ENCODE results near the gene MOGAT2.

DNA sequence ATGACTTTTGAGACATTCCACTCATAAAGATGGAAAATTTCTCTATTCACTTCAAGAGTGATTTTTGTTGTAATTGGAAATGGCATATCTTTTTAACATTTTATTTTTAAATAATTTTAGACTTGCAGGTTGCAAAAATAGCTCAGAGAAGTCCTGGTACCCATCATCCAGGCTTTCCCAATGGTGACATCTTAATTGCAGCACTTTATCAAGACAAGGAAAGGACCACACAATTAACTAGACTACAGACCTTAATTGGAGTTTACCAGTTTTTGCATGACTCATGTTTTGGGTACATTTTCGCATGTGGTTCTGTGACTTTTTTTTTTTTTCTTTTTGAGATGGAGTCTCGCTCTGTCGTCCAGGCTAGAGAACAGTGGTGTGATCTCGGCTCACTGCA is 25.8 kb upstream of the MOGAT2 start:
- no peak for TF ChIP-seq POLR2AphosphoS5 (IDR thresholded peaks at IDR 0.05; ENCODE audit: low read depth, low read length)
- TF ChIP-seq, protein P1, sequence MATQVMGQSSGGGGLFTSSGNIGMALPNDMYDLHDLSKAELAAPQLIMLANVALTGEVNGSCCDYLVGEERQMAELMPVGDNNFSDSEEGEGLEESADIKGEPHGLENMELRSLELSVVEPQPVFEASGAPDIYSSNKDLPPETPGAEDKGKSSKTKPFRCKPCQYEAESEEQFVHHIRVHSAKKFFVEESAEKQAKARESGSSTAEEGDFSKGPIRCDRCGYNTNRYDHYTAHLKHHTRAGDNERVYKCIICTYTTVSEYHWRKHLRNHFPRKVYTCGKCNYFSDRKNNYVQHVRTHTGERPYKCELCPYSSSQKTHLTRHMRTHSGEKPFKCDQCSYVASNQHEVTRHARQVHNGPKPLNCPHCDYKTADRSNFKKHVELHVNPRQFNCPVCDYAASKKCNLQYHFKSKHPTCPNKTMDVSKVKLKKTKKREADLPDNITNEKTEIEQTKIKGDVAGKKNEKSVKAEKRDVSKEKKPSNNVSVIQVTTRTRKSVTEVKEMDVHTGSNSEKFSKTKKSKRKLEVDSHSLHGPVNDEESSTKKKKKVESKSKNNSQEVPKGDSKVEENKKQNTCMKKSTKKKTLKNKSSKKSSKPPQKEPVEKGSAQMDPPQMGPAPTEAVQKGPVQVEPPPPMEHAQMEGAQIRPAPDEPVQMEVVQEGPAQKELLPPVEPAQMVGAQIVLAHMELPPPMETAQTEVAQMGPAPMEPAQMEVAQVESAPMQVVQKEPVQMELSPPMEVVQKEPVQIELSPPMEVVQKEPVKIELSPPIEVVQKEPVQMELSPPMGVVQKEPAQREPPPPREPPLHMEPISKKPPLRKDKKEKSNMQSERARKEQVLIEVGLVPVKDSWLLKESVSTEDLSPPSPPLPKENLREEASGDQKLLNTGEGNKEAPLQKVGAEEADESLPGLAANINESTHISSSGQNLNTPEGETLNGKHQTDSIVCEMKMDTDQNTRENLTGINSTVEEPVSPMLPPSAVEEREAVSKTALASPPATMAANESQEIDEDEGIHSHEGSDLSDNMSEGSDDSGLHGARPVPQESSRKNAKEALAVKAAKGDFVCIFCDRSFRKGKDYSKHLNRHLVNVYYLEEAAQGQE (IDR thresholded peaks at IDR 0.05; ENCODE audit: insufficient read depth in 1 of 2, low read depth in 2 of 2, low read length in 2 of 2) = no peak

Data from PFSK-1 (cell line).